ENCODE results near the gene CYSRT1.

- TF ChIP-seq EZH2 (IDR thresholded peaks at IDR 0.05) = no peak
- TF ChIP-seq EZH2phosphoT487 (IDR thresholded peaks at IDR 0.05) = no peak
Observed at GRCh38 chr9:137221506-137222111, 3.4 kb upstream of the CYSRT1 start.

Measured in neural progenitor cell (in vitro differentiated cells).